Heart right ventricle (tissue), 16 donors: Measurements from ENCODE around the gene KCNT1. TPM values are rescaled to one million over a fixed set of nuclear protein-coding genes. Genes with fewer than 3 reads are reported as not detected.

Experiments used
- ATAC-seq, 8 donors: fragments of 200-7000 bp; cut with Tn5 transposase; one replicate each; pipeline ENCODE4 v1.9.1; 2020; ENCODE audit warnings: mild to moderate bottlenecking in 8 of 8, moderate library complexity in 8 of 8, moderate number of reproducible peaks in 1 of 8
- DNase-seq, 2 donors: peaks; one replicate each; pipeline ENCODE4 v3.0.0-alpha.2; 2020
- H3K27ac ChIP-seq, 10 donors: fragments of 200-600 bp; sonication (generic) in 2 of 10; one replicate each; pipeline versions ENCODE4 v1.5.0 to v1.8.0; 2020 to 2022; ENCODE audit warnings: mild to moderate bottlenecking in 3 of 10
- H3K27me3 ChIP-seq, 7 donors: fragments of 200-600 bp; one replicate each; pipeline ENCODE4 v1.8.0; 2021 to 2022; ENCODE audit warnings: mild to moderate bottlenecking in 2 of 7
- H3K36me3 ChIP-seq, 9 donors: fragments of 200-600 bp; sonication (generic) in 1 of 9; one replicate each; pipeline versions ENCODE4 v1.5.0 to v1.8.0; 2020 to 2022; ENCODE audit warnings: mild to moderate bottlenecking in 2 of 9
- H3K4me1 ChIP-seq, 9 donors: fragments of 200-600 bp; sonication (generic) in 1 of 9; one replicate each; pipeline versions ENCODE4 v1.5.0 to v1.8.0; 2020 to 2022; ENCODE audit warnings: mild to moderate bottlenecking in 4 of 9
- H3K4me3 ChIP-seq, 10 donors: fragments of 200-600 bp; sonication (generic) in 2 of 10; one replicate each; pipeline versions ENCODE4 v1.5.0 to v1.8.0; 2020 to 2022; ENCODE audit warnings: mild to moderate bottlenecking in 7 of 10, moderate library complexity in 2 of 10
- H3K9me3 ChIP-seq, 11 donors: fragments of 200-600 bp in 10 of 11; sonication (generic) in 2 of 11; one replicate each; pipeline versions ENCODE4 v1.5.0 to v1.8.0; 2013 to 2022; ENCODE audit warnings: mild to moderate bottlenecking in 2 of 11, control low read depth in 1 of 11, moderate library complexity in 1 of 11
- WGBS, 2 donors: extraction: QIAGEN DNeasy Blood & Tissue Kit; methylation state at CpG; one replicate each; pipeline ENCODE4 v1.1.7; 2013; ENCODE audit warnings: inconsistent platforms in 1 of 2; 5-methylcytosine and 5-hydroxymethylcytosine counted together
- intact Hi-C, 10 donors: fragments of 100-400 bp; cut with DNase I; formaldehyde crosslinking; loops; one replicate each; pipeline versions ENCODE4 v1.11.1 to v1.14.2; 2022
- polyA plus RNA-seq, 2 donors: library from polyadenylated mRNA; stranded (reverse); fragments of 200-250 nt; gene quantifications; one replicate each; pipeline ENCODE4 v1.2.3, GENCODE V29; 2013
- total RNA-seq, 10 donors: library from RNA; stranded (reverse); fragmentation: NEBNext Ultra II Directional in 3 of 10; extraction: Animal tissue kit (Norgen Biotek cat#: 25700) in 3 of 10; gene quantifications; one replicate each; pipeline versions ENCODE4 v1.2.1 to v1.2.4, GENCODE V29; 2021 to 2023
- TF ChIP-seq, protein P1 (sequence below), 9 donors: fragments of 200-600 bp; sonication (generic) in 2 of 9; IDR thresholded peaks; one replicate each; pipeline versions ENCODE4 v1.5.0 to v1.8.0; 2021 to 2022; ENCODE audit warnings: antibody characterized with exemption in 9 of 9, mild to moderate bottlenecking in 5 of 9, moderate library complexity in 1 of 9
- donor health status: Arrhythmogenic right ventricular cardiomyopathy.
- donor health status: ischemic (EF 13 %, LVEDD 7.1; RV severe dilation, severe dysfunction).
- donor health status: healthy with polysubstance abuse.
- donor health status: DM: no; HTN: yes; CAD: no.
- donor health status: DM: no; HTN: no; CAD: no.
- donor health status: ischemic (EF 25% LVEDD 6.9; RV normal size, moderate dysfunction).
- donor health status: ischemic (EF 25% LVEDD 5.7; RV mildly dilated, moderate dysfunction).
- donor health status: healthy.
- donor health status: DM: yes; HTN: yes; CAD: no.
- donor health status: Ischemic cardiomyopathy.
- donor health status: ischemic (EF 35%, LVEDD 5.7; RV mildly dilated, moderate dysfunction).
- donor health status: nonischemic (EF 11% LVEDD 7.7; RV severe dilation, severe dysfunction).
- donor health status: DM: yes; HTN: yes; CAD: no.
- donor health status: PGD.
- donor health status: ischemic (EF 29% LVEDD 5.4; RV normal size, mild dysfunction).
- donor health status: nonischemic (EF 23%, LVEDD 6.1; RV moderate dilation, normal function).

The KCNT1 gene
- total and polyA plus RNA-seq, 12 donors, result 0.14 to 14.1 (median 4.2) TPM

DNA sequence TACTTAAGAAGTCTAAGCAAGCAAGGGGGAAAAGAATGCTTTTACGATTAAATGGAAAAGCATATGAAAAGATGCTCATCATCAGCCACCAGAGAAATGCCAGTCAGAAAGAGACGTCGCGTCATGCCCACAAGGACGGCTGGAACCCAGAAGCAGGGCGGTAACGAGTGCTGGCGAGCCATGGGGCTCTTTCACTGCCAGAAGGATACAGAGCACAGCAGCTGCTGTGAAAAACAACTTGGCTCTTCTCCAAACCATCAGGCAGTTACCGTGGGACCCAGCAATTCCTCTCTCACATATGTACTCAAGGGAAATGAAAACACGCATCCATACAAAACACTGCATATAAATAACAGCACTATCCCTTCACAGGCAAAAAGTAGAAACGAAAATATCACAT lies 109.8 kb downstream of the KCNT1 start:
- H3K27me3 ChIP-seq, result no peaks in the 10 kb centered on the region
- no peaks in the 10 kb centered on the region for H3K9me3 ChIP-seq
- TF ChIP-seq, protein P1, sequence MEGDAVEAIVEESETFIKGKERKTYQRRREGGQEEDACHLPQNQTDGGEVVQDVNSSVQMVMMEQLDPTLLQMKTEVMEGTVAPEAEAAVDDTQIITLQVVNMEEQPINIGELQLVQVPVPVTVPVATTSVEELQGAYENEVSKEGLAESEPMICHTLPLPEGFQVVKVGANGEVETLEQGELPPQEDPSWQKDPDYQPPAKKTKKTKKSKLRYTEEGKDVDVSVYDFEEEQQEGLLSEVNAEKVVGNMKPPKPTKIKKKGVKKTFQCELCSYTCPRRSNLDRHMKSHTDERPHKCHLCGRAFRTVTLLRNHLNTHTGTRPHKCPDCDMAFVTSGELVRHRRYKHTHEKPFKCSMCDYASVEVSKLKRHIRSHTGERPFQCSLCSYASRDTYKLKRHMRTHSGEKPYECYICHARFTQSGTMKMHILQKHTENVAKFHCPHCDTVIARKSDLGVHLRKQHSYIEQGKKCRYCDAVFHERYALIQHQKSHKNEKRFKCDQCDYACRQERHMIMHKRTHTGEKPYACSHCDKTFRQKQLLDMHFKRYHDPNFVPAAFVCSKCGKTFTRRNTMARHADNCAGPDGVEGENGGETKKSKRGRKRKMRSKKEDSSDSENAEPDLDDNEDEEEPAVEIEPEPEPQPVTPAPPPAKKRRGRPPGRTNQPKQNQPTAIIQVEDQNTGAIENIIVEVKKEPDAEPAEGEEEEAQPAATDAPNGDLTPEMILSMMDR (IDR thresholded peaks at IDR 0.05), result no peak
- peaks cover 0 to 83% (median 44%) of the 10 kb centered on the region in 9 donors for H3K36me3 ChIP-seq
- intact Hi-C loops, result no loop called here
- 64 to 75% methylated on average over 11 of the region's 11 CpGs for WGBS, 2 donors
- DNase-seq (peak in 1 of 2 donors; percentile 27), ATAC-seq (peak in 5 of 8 donors; percentile 29 to 78 (median 52))
- H3K27ac ChIP-seq, result peak overlapping the region in 3 of 10 donors; percentile 19 to 52 (median 44)
- H3K4me3 ChIP-seq, result no peak overlapping the region
- H3K4me1 ChIP-seq, result peaks cover 0 to 20% (median 0%) of the 10 kb centered on the region in 9 donors

- H3K36me3 ChIP-seq, result peaks cover 0 to 95% (median 55%) of the 10 kb centered on the region in 9 donors
- intact Hi-C loops, result no loop called here
- TF ChIP-seq, protein P1 (IDR thresholded peaks at IDR 0.05), result no peak
- H3K27me3 ChIP-seq, result no peaks in the 10 kb centered on the region
- no peak overlapping the region for H3K4me3 ChIP-seq
- peaks cover 0 to 20% (median 0%) of the 10 kb centered on the region in 9 donors for H3K4me1 ChIP-seq
- no peak overlapping the region for H3K27ac ChIP-seq
- DNase-seq (no peak), ATAC-seq (no peak)
- WGBS, 2 donors, result 96 to 98% methylated on average over 13 of the region's 13 CpGs
- no peaks in the 10 kb centered on the region for H3K9me3 ChIP-seq
Measured at GRCh38 chr9:135812961-135813360, 111.0 kb downstream of the KCNT1 start.

GRCh38 chr9:135813671-135814290 lies 111.8 kb downstream of the KCNT1 start:
- no peak for DNase-seq

DNA sequence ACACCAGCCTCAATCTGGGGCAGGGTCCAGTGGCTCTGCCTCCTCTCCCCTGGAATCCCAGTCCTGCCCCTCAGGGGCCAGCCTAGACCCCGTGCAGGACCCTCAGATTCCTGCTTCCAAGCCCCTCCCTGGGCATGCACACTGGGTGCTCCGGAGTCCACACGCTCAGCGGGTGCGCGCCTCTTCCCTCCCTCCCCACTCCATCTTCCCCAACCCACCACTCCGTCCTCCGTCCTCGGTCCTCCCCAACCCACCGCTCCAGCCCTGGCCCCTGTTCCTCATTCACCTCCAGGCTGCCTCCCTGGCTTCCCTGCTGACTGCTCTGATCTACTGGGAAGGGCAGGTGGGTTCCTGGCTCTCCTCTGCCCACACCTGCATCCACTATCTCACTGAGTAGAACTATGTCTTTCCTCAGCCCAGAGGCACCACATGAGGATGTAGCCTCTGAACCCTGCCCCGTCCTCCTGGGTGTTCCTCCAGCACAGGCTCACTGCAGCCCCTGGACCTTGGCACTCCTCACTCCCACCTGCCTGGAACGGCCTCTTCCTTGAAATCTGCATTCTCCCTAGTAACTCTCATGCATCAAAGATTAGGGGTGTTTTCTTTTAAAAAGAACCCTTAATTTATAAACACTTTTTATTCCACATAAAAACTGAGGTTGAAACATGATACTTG lies 112.6 kb downstream of the KCNT1 start:
- no peaks in the 10 kb centered on the region for H3K9me3 ChIP-seq
- no peaks in the 10 kb centered on the region for H3K27me3 ChIP-seq
- no peak overlapping the region for H3K27ac ChIP-seq
- TF ChIP-seq, protein P1 (IDR thresholded peaks at IDR 0.05), result no peak
- ATAC-seq (no peak), DNase-seq (no peak)
- 95 to 96% methylated on average over 12 of the region's 12 CpGs for WGBS, 2 donors
- peaks cover 0 to 8% (median 0%) of the 10 kb centered on the region in 9 donors for H3K4me1 ChIP-seq
- peaks cover 0 to 100% (median 66%) of the 10 kb centered on the region in 9 donors for H3K36me3 ChIP-seq
- intact Hi-C loops, result no loop called here
- no peak overlapping the region for H3K4me3 ChIP-seq

More at GRCh38 chr9:135813671-135814290, 111.8 kb downstream of the KCNT1 start:
- whole genome bisulfite sequencing, 2 donors, result 89 to 91% methylated on average over 14 of the region's 14 CpGs
- H3K27ac ChIP-seq, result no peak overlapping the region
- H3K4me1 ChIP-seq, result peaks cover 0 to 16% (median 0%) of the 10 kb centered on the region in 9 donors
- no peaks in the 10 kb centered on the region for H3K27me3 ChIP-seq
- H3K36me3 ChIP-seq, result peaks cover 0 to 100% (median 63%) of the 10 kb centered on the region in 9 donors
- no peak for ATAC-seq
- intact Hi-C loops, result no loop called here
- no peaks in the 10 kb centered on the region for H3K9me3 ChIP-seq
- TF ChIP-seq, protein P1 (IDR thresholded peaks at IDR 0.05), result no peak
- H3K4me3 ChIP-seq, result no peak overlapping the region
